OCI-LY7 (cell line): Measurements from ENCODE around the gene XPA.

Source experiments
- CTCF ChIP-seq: fragments of 200-600 bp; sonication (generic); conservative IDR thresholded peaks from 2 replicates; pipeline ENCODE4 v1.5.1; 2014; ENCODE audit warnings: mild to moderate bottlenecking, antibody characterized with exemption, low read length, moderate library complexity, mixed read lengths
- EZH2phosphoT487 ChIP-seq: fragments of 200-600 bp; sonication (generic); IDR thresholded peaks from 2 replicates; pipeline ENCODE4 v1.6.1; 2018; ENCODE audit warnings: low read depth, borderline replicate concordance, mild to moderate bottlenecking, mixed run types, antibody characterized with exemption, low read length, moderate library complexity, mixed read lengths

GRCh38 chr9:97711223-97711626 is 14.1 kb upstream of the XPA start:
- TF ChIP-seq CTCF (no peak), EZH2phosphoT487 (no peak)
